HG03196 (cell line): ENCODE results near the gene UCP3.

Experiments used
- ATAC-seq: cut with Tn5 transposase; IDR thresholded peaks from one replicate; pipeline ENCODE4 v1.9.1; 2021; ENCODE audit not compliant: unreplicated experiment

The UCP3 gene, protein sequence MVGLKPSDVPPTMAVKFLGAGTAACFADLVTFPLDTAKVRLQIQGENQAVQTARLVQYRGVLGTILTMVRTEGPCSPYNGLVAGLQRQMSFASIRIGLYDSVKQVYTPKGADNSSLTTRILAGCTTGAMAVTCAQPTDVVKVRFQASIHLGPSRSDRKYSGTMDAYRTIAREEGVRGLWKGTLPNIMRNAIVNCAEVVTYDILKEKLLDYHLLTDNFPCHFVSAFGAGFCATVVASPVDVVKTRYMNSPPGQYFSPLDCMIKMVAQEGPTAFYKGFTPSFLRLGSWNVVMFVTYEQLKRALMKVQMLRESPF

GRCh38 chr11:74008373-74009229 lies at the start of gene UCP3:
UCP3 (minus strand) TSS chr11:74009085; CDS start chr11:74007042, 2,043 bp downstream.
- ATAC-seq: no peak

DNA sequence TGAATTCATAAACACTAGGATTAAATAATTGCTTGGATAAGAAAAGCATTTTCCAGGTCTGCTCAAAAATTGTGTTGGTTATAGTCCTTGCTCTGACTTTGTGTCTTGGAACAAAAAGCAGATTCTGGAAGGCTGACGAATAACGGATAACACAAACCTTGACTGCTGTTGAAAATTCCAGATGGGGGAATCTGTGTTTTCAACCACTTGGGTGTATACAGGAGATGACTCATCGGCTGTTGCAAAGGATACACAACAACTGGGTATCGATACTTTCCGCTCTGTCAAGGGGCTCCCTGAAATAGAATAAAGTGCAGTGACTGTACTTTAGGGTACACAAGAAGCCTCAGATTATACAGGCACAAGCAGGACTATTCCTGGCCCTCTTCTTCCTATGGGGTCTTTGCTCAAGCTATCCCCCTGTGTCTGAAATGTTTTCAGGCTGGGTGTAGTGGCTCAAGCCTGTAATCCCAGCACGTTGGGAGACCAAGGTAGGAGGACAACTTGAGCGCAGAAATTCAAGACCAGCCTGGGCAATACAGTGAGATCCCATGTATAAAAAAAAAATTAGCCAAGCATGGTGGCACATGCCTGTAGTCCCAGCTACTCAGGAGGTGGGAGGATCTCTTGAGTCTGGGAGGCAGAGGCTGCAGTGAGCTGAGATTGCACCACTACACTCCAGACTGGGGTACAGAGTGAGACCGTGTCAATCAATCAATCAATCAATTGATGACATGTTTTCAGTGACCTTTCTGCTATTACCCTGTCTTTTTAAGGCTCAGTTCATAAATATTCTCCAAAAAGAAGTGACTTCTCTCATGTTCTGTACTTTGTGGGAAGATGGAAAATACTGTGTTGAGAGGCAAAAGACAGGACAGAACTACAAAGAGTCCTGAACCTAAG lies 48.6 kb upstream of the UCP3 start:
- no peak for ATAC-seq

GRCh38 chr11:74055938-74056337 lies 47.1 kb upstream of the UCP3 start:
- no peak for ATAC-seq

DNA sequence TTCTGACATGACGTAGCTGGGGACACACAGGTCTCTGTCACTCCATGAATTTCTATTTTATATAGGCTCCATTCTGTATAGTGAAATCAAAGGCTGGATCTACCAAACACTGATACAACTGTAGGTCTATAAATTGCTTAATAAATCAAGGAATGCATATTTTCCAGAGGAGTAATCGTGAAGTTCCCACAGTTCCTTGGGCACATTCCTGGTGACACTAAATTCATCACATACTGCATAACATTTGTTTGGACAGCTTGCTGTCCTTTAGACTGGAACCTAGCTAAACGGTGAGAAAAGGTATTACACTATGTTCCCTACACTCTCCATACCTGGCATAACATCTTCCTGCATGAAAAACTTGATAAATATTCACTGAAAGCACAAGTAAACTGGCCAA lies 41.6 kb upstream of the UCP3 start:
- ATAC-seq: no peak

DNA sequence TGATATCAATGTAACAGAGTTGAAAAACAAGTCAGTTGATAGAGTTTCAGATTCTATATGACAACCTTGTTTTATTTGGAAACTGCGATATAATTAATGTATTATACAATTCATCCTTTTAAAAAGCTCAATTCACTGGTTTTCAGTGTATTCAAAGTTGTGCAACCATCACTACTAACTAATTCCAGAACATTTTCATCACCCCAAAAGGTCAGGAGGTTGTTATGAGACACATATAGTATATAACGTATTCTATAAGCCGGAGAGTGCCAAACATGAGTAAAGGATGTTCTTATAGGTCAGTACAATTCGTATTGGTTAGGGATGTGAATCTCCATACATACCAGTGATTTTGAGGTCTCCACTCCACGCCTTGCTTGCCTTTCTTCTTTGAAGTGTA lies 40.1 kb upstream of the UCP3 start:
- no peak for ATAC-seq

DNA sequence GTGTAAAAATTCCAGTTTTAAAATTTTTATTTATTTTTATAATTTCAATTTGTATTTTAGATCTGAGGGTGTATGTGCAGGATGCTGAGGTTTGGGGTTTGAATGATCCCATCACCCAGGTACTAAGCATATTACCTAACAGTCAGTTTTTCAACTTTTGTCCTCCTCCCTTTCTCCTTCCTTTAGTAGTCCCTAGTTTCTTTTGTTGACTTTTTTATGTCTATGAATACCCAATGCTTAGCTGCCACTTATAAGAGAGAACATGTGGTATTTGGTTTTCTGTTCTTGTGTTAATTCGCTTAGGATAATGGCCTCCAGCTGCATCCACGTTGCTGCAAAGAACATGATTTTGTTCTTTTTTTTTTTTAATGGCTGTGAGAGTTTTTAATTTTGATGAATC lies 35.7 kb upstream of the UCP3 start:
- ATAC-seq: no peak

DNA sequence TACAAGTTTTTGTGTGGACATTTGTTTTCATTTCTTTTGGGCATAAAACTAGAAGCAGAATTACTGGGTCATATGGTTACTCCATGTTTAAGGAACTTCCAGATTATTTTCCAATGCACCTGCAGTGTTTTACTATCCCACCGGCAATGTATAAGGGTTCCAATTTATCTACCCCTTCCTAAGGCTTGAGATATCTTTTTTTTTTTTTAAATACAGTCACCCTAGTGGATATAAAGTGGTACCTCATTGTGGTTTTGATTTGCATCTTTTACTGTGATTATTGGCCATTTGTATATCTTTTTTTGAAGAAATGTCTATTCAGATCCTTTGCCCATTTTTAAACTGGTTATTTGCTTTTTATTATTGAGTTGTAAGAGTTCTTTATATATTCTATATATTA lies 34.6 kb upstream of the UCP3 start:
- no peak for ATAC-seq

DNA sequence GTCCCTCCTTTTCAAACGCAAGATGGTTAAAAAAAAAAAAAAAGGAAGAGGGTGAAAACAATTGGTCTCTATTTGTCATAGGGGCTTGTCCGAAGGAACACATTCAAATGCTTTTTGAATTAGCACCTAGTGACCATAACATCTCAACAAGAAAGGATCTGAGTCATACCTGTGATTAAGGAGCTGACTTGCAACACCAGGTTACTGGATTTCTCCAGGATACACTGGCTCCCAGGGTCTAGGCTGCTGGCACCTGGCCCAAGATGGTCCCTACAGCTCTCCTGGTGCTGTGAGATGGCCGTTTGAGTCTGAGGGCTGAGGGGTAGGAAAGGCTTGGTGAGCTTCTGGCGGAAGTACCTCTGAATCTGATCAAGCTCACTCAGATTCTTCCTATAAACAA lies 28.4 kb upstream of the UCP3 start:
- ATAC-seq: no peak

DNA sequence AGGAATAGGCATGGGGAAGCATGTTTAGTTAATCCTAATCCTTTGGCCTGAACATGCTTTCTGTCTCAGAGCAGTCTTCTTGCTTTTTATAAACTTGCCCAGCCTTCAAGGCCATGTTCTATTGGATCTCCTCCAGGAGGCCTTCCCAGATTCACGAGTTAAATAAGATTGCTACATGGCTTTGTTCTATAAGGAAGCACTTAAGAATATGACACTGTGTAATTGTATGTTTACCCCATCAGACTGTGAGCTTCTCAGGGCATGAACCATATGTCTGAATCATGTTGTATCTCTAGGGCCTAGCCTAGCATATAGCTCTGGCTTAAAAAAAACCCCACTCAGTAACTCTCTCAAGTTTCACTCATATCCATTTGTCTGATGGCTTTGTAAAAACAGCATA lies 26.4 kb upstream of the UCP3 start:
- no peak for ATAC-seq

DNA sequence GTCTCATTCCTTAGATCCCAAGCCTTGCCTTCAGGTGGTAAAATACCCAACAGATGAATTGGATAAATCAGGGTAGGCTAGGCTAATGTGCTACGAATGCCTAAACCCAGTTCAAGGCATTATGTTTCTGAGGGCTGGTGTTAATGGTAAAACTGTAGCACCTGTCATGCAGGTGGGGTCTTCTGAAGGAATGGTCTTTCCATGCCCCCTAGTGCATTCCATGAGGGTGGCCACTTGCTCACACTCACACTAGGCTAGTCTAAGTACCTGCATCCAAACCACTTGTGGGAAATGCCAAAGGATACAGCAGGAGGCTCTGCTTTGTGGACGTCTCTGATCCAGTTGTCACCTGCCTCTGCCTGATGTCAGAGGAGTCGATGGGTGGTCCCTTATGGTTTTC lies 24.2 kb upstream of the UCP3 start:
- no peak for ATAC-seq

GRCh38 chr11:74030723-74031676 lies 22.1 kb upstream of the UCP3 start:
- no peak for ATAC-seq

GRCh38 chr11:74025467-74026166 lies 16.7 kb upstream of the UCP3 start:
- no peak for ATAC-seq

DNA sequence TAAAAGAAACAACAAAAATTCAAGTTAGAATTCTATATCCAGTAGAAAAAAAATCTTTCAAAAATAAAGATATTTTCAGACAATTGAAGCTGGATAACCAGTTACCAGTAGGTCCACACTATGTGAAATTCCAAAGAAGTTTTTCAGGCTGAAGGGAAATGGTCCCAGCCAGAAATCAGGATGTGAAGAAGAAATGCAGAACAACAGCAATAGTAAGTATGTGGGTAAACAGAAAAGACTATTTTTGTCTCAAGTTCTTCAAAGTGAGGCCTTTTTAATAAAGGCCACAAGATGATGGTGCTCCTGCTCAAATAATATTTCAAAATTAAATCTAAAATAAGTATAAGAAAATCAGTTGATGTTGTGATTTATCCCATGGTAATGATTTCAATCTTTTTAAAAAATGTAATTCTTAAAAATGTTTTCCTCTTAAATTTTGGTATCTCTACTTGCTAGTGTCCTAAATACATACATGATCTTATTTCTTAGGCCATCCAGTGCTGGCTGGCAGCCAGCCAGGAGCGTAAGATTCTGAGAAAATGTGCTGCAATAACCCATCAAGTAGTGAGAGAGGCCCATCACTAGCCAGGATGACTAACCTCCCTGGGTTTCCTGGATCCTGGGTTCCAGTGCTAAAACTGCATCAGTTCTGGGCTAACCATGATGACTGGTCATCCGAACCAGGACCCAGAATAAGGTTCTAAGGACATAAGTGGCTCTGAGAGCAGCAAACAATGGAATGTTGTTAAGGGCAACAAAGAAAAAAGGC lies 15.6 kb upstream of the UCP3 start:
- ATAC-seq: no peak

DNA sequence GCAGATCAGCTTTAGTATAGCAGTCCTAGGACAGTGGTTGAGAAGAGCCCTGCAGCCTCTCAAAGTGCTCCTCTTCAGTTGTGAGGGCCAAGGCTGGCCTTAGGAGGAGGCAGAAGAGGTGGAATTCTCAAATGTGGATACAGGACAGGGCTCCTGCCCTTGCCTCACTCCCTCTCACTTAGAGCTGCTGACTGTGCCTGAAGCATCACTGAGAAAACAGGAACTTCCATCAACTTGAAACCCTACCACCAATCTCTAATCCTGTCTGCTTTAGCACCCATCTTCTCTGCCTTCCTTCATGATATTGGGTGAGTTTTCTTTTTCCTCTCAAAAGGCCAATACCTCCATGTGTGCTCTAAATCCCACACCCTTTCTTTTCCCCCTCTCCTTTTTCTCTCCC lies 14.4 kb upstream of the UCP3 start:
- no peak for ATAC-seq

GRCh38 chr11:74022546-74022945 lies 13.7 kb upstream of the UCP3 start:
- ATAC-seq: no peak

DNA sequence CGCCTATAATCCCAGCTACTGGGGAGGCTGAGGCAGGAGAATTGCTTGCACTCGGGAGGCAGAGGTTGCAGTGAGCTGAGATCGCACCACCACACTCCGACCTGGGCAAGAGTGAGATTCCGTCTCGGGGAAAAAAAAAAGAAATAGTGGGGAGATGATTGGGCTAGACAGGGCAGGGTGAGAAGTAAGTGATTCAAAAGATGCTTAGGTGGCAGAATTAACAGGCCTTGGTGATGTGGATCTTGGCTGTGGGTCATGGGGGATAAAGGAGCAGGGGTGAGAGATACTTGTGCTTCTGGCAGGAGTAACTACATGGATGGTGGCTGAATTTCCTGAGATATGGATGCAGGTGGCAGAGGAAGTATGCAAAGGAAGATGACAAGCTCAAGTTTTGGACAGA lies 13.1 kb upstream of the UCP3 start:
- ATAC-seq: no peak

- peak; percentile 65 for ATAC-seq
These were observed 11.7 kb upstream of the UCP3 start for GRCh38 chr11:74020539-74020938.

DNA sequence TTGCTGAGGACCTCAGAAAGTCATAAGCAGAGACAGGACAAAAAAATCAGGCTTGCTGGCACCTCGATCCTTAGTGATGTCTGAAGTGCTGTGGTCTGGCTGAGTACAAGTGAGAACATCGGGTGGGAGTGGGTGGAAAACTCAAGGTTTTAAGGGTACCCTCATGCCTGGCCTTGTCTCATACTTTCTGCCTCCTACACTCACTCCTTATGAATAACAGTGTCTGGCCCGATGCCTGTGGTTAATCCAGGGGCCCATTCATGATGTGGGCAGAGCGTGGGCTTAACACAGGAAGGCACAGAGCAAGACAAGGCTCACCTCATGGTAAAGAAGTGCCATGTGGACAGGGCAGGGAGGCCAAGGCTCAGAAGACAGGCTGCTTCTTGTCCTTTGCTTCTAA lies 11.0 kb upstream of the UCP3 start:
- no peak for ATAC-seq
